Hepatocyte (in vitro differentiated cells): Measurements from ENCODE around the gene AK5. TPM values are rescaled to one million over a fixed set of nuclear protein-coding genes. Genes with fewer than 3 reads are reported as not detected.

ENCODE experiments used
- DNase-seq: peaks from one replicate; pipeline ENCODE4 v3.0.0-alpha.2; 2016; ENCODE audit warnings: low spot score
- H2AFZ ChIP-seq: fragments of 200-600 bp; sonication (generic); 2 replicates; pipeline ENCODE4 v1.6.0; 2016; ENCODE audit warnings: antibody characterized with exemption, mild to moderate bottlenecking
- H3K27ac ChIP-seq: fragments of 200-600 bp; sonication (generic); 2 replicates; pipeline ENCODE4 v1.5.1; 2016; ENCODE audit warnings: mild to moderate bottlenecking
- H3K27me3 ChIP-seq: fragments of 200-600 bp; sonication (generic); 2 replicates; pipeline ENCODE4 v1.6.1; 2016
- H3K36me3 ChIP-seq: fragments of 200-600 bp; sonication (generic); replicated peaks from 2 replicates; pipeline ENCODE4 v1.5.1; 2016; ENCODE audit warnings: low read depth; ENCODE audit not compliant: insufficient read depth
- H3K4me1 ChIP-seq: fragments of 200-600 bp; sonication (generic); 2 replicates; pipeline ENCODE4 v1.5.1; 2016; ENCODE audit warnings: mild to moderate bottlenecking, moderate library complexity; ENCODE audit not compliant: insufficient read depth
- H3K4me2 ChIP-seq: fragments of 200-600 bp; sonication (generic); 2 replicates; pipeline ENCODE4 v1.6.0; 2016
- H3K4me3 ChIP-seq: fragments of 200-600 bp; sonication (generic); 2 replicates; pipeline ENCODE4 v1.5.1; 2016; ENCODE audit warnings: mild to moderate bottlenecking
- H3K79me2 ChIP-seq: fragments of 200-600 bp; sonication (generic); 2 replicates; pipeline ENCODE4 v1.6.0; 2017; ENCODE audit warnings: mild to moderate bottlenecking
- H3K9me2 ChIP-seq: fragments of 200-600 bp; sonication (generic); replicated peaks from 2 replicates; pipeline ENCODE4 v1.6.0; 2017; ENCODE audit warnings: mild to moderate bottlenecking; ENCODE audit not compliant: insufficient read depth
- H3K9me3 ChIP-seq: fragments of 200-600 bp; sonication (generic); 2 replicates; pipeline ENCODE4 v1.5.1; 2016; ENCODE audit warnings: low read depth, mild to moderate bottlenecking
- H4K20me1 ChIP-seq: fragments of 200-600 bp; sonication (generic); 2 replicates; pipeline ENCODE4 v1.6.0; 2016; ENCODE audit warnings: mild to moderate bottlenecking; ENCODE audit not compliant: insufficient read depth, poor library complexity, severe bottlenecking
- CTCF ChIP-seq: fragments of 200-600 bp; sonication (generic); IDR thresholded peaks from 2 replicates; pipeline ENCODE4 v1.5.1; 2016; ENCODE audit warnings: antibody characterized with exemption, mild to moderate bottlenecking; ENCODE audit not compliant: poor library complexity
- EZH2 ChIP-seq: fragments of 200-600 bp; sonication (generic); IDR thresholded peaks from 2 replicates; pipeline ENCODE4 v1.6.1; 2016; ENCODE audit warnings: antibody characterized with exemption, mild to moderate bottlenecking, borderline replicate concordance
- EZH2phosphoT487 ChIP-seq: fragments of 200-600 bp; sonication (generic); IDR thresholded peaks from one replicate; pipeline ENCODE4 v1.6.1; 2018; ENCODE audit warnings: antibody characterized with exemption, mild to moderate bottlenecking, low read depth, moderate library complexity; ENCODE audit not compliant: unreplicated experiment, severe bottlenecking
- WGBS: methylation state at CpG from one replicate; pipeline ENCODE4 v1.1.6; 2016; ENCODE audit warnings: low lambda C conversion rate; ENCODE audit errors: missing lambda C conversion rate; 5-methylcytosine and 5-hydroxymethylcytosine counted together
- polyA plus RNA-seq: library from polyadenylated mRNA; unstranded; fragments of >200 nt; fragmentation: Nextera tagmentation; extraction: Ambion mirVana; gene quantifications from 2 replicates; pipeline ENCODE4 v1.2.1, GENCODE V29; 2016
- total RNA-seq: library from RNA; depleted of rRNA; stranded (reverse); fragments of >200 nt; gene quantifications from 2 replicates; pipeline ENCODE4 v1.2.3, GENCODE V29; 2014

Gene AK5
- total and polyA plus RNA-seq, 2 experiments from 2014 or later: 0.05 TPM; not detected in 1

GRCh38 chr1:77356136-77356535, 74.3 kb downstream of the AK5 start:
- TF ChIP-seq EZH2phosphoT487 (no peak), EZH2 (no peak), CTCF (no peak)
- Histone ChIP-seq H3K9me2 (no peaks in the 10 kb centered on the region), H3K36me3 (no peaks in the 10 kb centered on the region), H3K27ac (no peak overlapping the region), H3K79me2 (no peaks in the 10 kb centered on the region), H4K20me1 (no peaks in the 10 kb centered on the region), H3K9me3 (no peaks in the 10 kb centered on the region), H3K27me3 (no peaks in the 10 kb centered on the region), H3K4me2 (no peak overlapping the region), H3K4me1 (no peaks in the 10 kb centered on the region), H3K4me3 (no peak overlapping the region), H2AFZ (no peak overlapping the region)
- DNase-seq: no peak
- 85% methylated on average over 3 of the region's 3 CpGs for WGBS

GRCh38 chr1:77360256-77360655, 78.4 kb downstream of the AK5 start:
- no peak for TF ChIP-seq EZH2phosphoT487
- Histone ChIP-seq H2AFZ (no peak overlapping the region), H3K36me3 (no peaks in the 10 kb centered on the region), H3K4me3 (no peak overlapping the region), H3K4me2 (no peak overlapping the region), H4K20me1 (no peaks in the 10 kb centered on the region), H3K79me2 (no peaks in the 10 kb centered on the region), H3K9me2 (no peaks in the 10 kb centered on the region), H3K27ac (no peak overlapping the region), H3K9me3 (no peaks in the 10 kb centered on the region), H3K4me1 (no peaks in the 10 kb centered on the region), H3K27me3 (no peaks in the 10 kb centered on the region)
- DNase-seq: no peak

- WGBS: 95% methylated on average over 7 of the region's 7 CpGs
- no peaks in the 10 kb centered on the region for H3K79me2 ChIP-seq
- H3K9me3 ChIP-seq: no peaks in the 10 kb centered on the region
- no peak for DNase-seq
- no peak overlapping the region for H3K27ac ChIP-seq
- TF ChIP-seq CTCF: no peak
- TF ChIP-seq EZH2: no peak
- TF ChIP-seq EZH2phosphoT487: no peak
- no peak overlapping the region for H3K4me2 ChIP-seq
- H4K20me1 ChIP-seq: no peaks in the 10 kb centered on the region
- H3K4me1 ChIP-seq: no peaks in the 10 kb centered on the region
- no peaks in the 10 kb centered on the region for H3K27me3 ChIP-seq
- H2AFZ ChIP-seq: no peak overlapping the region
- no peaks in the 10 kb centered on the region for H3K9me2 ChIP-seq
- no peaks in the 10 kb centered on the region for H3K36me3 ChIP-seq
- H3K4me3 ChIP-seq: no peak overlapping the region
These were observed 79.8 kb downstream of the AK5 start for GRCh38 chr1:77361621-77362020.

GRCh38 chr1:77370161-77370560, 88.3 kb downstream of the AK5 start:
- Histone ChIP-seq H3K4me1 (no peaks in the 10 kb centered on the region), H3K9me2 (no peaks in the 10 kb centered on the region), H3K27ac (no peak overlapping the region), H3K27me3 (no peaks in the 10 kb centered on the region), H3K36me3 (no peaks in the 10 kb centered on the region), H3K4me2 (no peak overlapping the region), H2AFZ (no peak overlapping the region), H3K9me3 (no peaks in the 10 kb centered on the region), H3K4me3 (no peak overlapping the region), H3K79me2 (no peaks in the 10 kb centered on the region), H4K20me1 (no peaks in the 10 kb centered on the region)
- 39% methylated on average over 4 of the region's 4 CpGs for WGBS
- DNase-seq: no peak
- TF ChIP-seq EZH2phosphoT487 (no peak), EZH2 (no peak), CTCF (no peak)
